ENCODE data around the gene EFCAB10. TPM values are rescaled to one million over a fixed set of nuclear protein-coding genes. Genes with fewer than 3 reads are reported as not detected.

The EFCAB10 gene
- total RNA-seq, 1 experiment from 2014 or later, result not detected

GRCh38 chr7:105621176-105621575 lies 39.9 kb upstream of the EFCAB10 start:
- Histone ChIP-seq H3K79me2 (ENCODE audit: low read depth) (no peaks in the 10 kb centered on the region), H3K9me3 (ENCODE audit: insufficient read depth, low read depth) (no peaks in the 10 kb centered on the region; the same call in 1 of the 2 replicates), H2AFZ (no peak overlapping the region), H3K27ac (no peak overlapping the region), H3K4me3 (no peak overlapping the region), H3K27me3 (ENCODE audit: insufficient read depth, low read depth) (no peaks in the 10 kb centered on the region), H3F3A (ENCODE audit: insufficient read depth, low read depth) (no peaks in the 10 kb centered on the region), H3K4me2 (no peak overlapping the region), H3K36me3 (ENCODE audit: low read depth) (no peaks in the 10 kb centered on the region), H3K4me1 (replicated peaks; ENCODE audit: insufficient read depth) (no peaks in the 10 kb centered on the region), H4K20me1 (ENCODE audit: insufficient read depth) (no peaks in the 10 kb centered on the region), H3K9me2 (ENCODE audit: insufficient read depth) (no peaks in the 10 kb centered on the region)
- DNase-seq, result no peak
- ChIA-PET POLR2A (ENCODE audit: unreplicated experiment) (no interaction called here), CTCF (no interaction called here)
- TF ChIP-seq EZH2 (IDR thresholded peaks at IDR 0.05; ENCODE audit: low read depth), result no peak
- TF ChIP-seq CTCF (conservative IDR thresholded peaks at IDR 0.05), result no peak
- BruUV-seq (replicated peaks), result no TSS peak
- intact Hi-C loops (cut with micrococcal nuclease; ENCODE audit: unreplicated experiment), result no loop called here

- H4K20me1 ChIP-seq (ENCODE audit: insufficient read depth), result no peaks in the 10 kb centered on the region
- no peaks in the 10 kb centered on the region for H3K9me3 ChIP-seq (ENCODE audit: insufficient read depth, low read depth)
- intact Hi-C loops (cut with micrococcal nuclease; ENCODE audit: unreplicated experiment), result no loop called here
- H3F3A ChIP-seq (ENCODE audit: insufficient read depth, low read depth), result no peaks in the 10 kb centered on the region
- ChIA-PET POLR2A (ENCODE audit: unreplicated experiment) (no interaction called here), CTCF (no interaction called here)
- no peak overlapping the region for H3K4me3 ChIP-seq
- no peaks in the 10 kb centered on the region for H3K36me3 ChIP-seq (ENCODE audit: low read depth)
- no peaks in the 10 kb centered on the region for H3K79me2 ChIP-seq (ENCODE audit: low read depth)
- no peaks in the 10 kb centered on the region for H3K4me1 ChIP-seq (replicated peaks; ENCODE audit: insufficient read depth)
- no peak for DNase-seq
- no peak overlapping the region for H3K27ac ChIP-seq
- no peaks in the 10 kb centered on the region for H3K27me3 ChIP-seq (ENCODE audit: insufficient read depth, low read depth)
- H3K9me2 ChIP-seq (ENCODE audit: insufficient read depth), result no peaks in the 10 kb centered on the region
- BruUV-seq (replicated peaks), result no TSS peak
- no peak overlapping the region for H3K4me2 ChIP-seq
- TF ChIP-seq EZH2 (IDR thresholded peaks at IDR 0.05; ENCODE audit: low read depth), result no peak
- no peak for TF ChIP-seq CTCF (conservative IDR thresholded peaks at IDR 0.05)
- no peak overlapping the region for H2AFZ ChIP-seq
Observed at GRCh38 chr7:105619590-105619989, 38.3 kb upstream of the EFCAB10 start.

GRCh38 chr7:105618016-105618296 lies 36.7 kb upstream of the EFCAB10 start:
- H3K9me2 ChIP-seq (ENCODE audit: insufficient read depth), result no peaks in the 10 kb centered on the region
- no TSS peak for BruUV-seq (replicated peaks)

More at GRCh38 chr7:105618016-105618296, 36.7 kb upstream of the EFCAB10 start:
- no peak for DNase-seq
- Histone ChIP-seq H4K20me1 (ENCODE audit: insufficient read depth) (no peaks in the 10 kb centered on the region), H3K36me3 (ENCODE audit: low read depth) (no peaks in the 10 kb centered on the region), H3K27me3 (ENCODE audit: insufficient read depth, low read depth) (no peaks in the 10 kb centered on the region), H3K4me3 (no peak overlapping the region), H3K9me3 (ENCODE audit: insufficient read depth, low read depth) (no peaks in the 10 kb centered on the region), H3K4me1 (replicated peaks; ENCODE audit: insufficient read depth) (no peaks in the 10 kb centered on the region), H2AFZ (no peak overlapping the region), H3K27ac (no peak overlapping the region), H3K4me2 (no peak overlapping the region), H3K79me2 (ENCODE audit: low read depth) (no peaks in the 10 kb centered on the region), H3F3A (ENCODE audit: insufficient read depth, low read depth) (no peaks in the 10 kb centered on the region)
- no peak for TF ChIP-seq EZH2 (IDR thresholded peaks at IDR 0.05; ENCODE audit: low read depth)
- no peak for TF ChIP-seq CTCF (conservative IDR thresholded peaks at IDR 0.05)
- intact Hi-C loops (cut with micrococcal nuclease; ENCODE audit: unreplicated experiment), result no loop called here
- CTCF ChIA-PET, result interaction anchor here (0.6 kb wide), 1 partner anchor 93 kb away, joined by 3 read pairs; no protein-coding TSS in a partner anchor
- POLR2A ChIA-PET (ENCODE audit: unreplicated experiment), result no interaction called here

Measured in PC-9 (cell line).